ENCODE measurements around the gene TSPAN13.

The TSPAN13 gene

GRCh38 chr7:16715928-16716327 lies 37.6 kb upstream of the TSPAN13 start:
- no peak overlapping the region for H3K4me3 ChIP-seq (replicated peaks in 1 of 2; ENCODE audit: low read depth in 2 of 2, low read length in 2 of 2)
- DNase-seq (ENCODE audit: low read depth in 2 of 2) = no peak
- TF ChIP-seq, protein P1, sequence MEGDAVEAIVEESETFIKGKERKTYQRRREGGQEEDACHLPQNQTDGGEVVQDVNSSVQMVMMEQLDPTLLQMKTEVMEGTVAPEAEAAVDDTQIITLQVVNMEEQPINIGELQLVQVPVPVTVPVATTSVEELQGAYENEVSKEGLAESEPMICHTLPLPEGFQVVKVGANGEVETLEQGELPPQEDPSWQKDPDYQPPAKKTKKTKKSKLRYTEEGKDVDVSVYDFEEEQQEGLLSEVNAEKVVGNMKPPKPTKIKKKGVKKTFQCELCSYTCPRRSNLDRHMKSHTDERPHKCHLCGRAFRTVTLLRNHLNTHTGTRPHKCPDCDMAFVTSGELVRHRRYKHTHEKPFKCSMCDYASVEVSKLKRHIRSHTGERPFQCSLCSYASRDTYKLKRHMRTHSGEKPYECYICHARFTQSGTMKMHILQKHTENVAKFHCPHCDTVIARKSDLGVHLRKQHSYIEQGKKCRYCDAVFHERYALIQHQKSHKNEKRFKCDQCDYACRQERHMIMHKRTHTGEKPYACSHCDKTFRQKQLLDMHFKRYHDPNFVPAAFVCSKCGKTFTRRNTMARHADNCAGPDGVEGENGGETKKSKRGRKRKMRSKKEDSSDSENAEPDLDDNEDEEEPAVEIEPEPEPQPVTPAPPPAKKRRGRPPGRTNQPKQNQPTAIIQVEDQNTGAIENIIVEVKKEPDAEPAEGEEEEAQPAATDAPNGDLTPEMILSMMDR (IDR thresholded peaks at IDR 0.05; ENCODE audit: low read depth, low read length) = no peak

DNA sequence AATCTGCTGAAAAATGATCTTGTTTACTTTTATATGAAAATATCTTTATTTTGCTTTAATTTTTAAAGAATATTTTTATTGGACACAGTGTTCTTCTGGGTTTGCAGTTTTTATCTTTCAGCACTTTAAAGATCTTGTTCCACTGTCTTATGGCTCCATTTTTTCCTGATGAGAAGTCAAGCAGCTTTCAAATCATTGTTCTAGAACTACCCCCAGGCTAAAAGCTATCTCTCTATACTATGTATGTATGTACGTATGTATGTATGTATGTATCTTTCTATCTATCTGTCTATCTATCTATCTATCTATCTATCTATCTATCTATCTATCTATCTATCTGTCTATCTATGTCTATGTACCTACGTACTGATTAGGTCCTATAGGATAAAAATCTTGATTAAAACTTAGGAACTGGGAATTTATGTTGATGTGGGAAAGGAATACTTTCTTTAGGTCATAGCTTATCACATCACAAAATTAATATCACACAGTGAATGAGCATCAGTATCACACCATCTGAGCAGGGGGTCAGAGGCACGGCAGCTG lies 35.4 kb upstream of the TSPAN13 start:
- DNase-seq (ENCODE audit: low read depth in 2 of 2) = no peak
- TF ChIP-seq, protein P1 (IDR thresholded peaks at IDR 0.05; ENCODE audit: low read depth, low read length) = no peak
- no peak overlapping the region for H3K4me3 ChIP-seq (replicated peaks in 1 of 2; ENCODE audit: low read depth in 2 of 2, low read length in 2 of 2)

GRCh38 chr7:16719699-16720098 lies 33.9 kb upstream of the TSPAN13 start:
- TF ChIP-seq, protein P1 (IDR thresholded peaks at IDR 0.05; ENCODE audit: low read depth, low read length) = no peak
- no peak overlapping the region for H3K4me3 ChIP-seq (replicated peaks in 1 of 2; ENCODE audit: low read depth in 2 of 2, low read length in 2 of 2)
- peak in 1 of 2 donors; percentile 62 for DNase-seq (ENCODE audit: low read depth in 2 of 2)

DNA sequence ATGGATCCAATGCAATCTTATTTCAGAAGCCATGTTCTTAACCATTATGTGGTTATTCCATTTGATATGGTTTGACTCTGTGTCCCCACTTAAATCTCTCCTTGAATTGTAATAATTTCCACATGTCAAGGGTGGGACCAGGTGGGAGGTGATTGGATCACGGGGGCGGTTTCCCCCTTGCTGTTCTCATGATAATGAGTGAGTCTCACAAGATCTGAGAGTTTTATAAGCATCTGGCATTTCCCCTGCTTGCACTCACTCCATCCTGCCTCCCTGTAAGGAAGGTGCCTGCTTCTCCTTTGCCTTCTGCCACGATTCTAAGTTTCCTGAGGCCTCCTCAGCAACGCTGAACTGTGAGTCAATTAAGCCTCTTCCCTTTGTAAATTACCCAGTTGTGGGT lies 32.0 kb upstream of the TSPAN13 start:
- no peak for DNase-seq (ENCODE audit: low read depth in 2 of 2)
- TF ChIP-seq, protein P1 (IDR thresholded peaks at IDR 0.05; ENCODE audit: low read depth, low read length) = no peak
- H3K4me3 ChIP-seq (replicated peaks in 1 of 2; ENCODE audit: low read depth in 2 of 2, low read length in 2 of 2) = no peak overlapping the region

- H3K4me3 ChIP-seq (replicated peaks in 1 of 2; ENCODE audit: low read depth in 2 of 2, low read length in 2 of 2) = no peak overlapping the region
- no peak for DNase-seq (ENCODE audit: low read depth in 2 of 2)
- TF ChIP-seq, protein P1 (IDR thresholded peaks at IDR 0.05; ENCODE audit: low read depth, low read length) = no peak
These were observed 29.2 kb upstream of the TSPAN13 start for GRCh38 chr7:16724344-16724743.

DNA sequence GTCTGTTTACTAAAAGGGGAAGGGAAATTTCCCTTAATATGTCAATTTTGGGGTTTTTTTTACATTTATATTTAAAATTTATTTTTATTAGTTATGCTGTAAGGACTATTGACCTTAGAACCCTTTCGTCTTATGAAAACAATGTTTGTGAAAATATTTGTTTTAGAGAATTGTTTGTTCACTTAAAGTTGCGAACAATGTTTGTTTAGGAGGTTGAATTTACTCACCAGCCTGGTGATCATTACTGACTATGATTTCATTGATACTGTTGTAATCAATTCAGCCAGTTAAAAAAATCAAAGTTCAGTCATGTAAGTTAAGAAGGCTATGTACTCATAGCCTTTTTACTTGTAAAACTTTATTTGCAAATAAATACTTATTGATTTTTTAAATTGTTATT lies 27.4 kb upstream of the TSPAN13 start:
- H3K4me3 ChIP-seq (replicated peaks in 1 of 2; ENCODE audit: low read depth in 2 of 2, low read length in 2 of 2) = no peak overlapping the region
- DNase-seq (ENCODE audit: low read depth in 2 of 2) = no peak
- TF ChIP-seq, protein P1 (IDR thresholded peaks at IDR 0.05; ENCODE audit: low read depth, low read length) = no peak

DNA sequence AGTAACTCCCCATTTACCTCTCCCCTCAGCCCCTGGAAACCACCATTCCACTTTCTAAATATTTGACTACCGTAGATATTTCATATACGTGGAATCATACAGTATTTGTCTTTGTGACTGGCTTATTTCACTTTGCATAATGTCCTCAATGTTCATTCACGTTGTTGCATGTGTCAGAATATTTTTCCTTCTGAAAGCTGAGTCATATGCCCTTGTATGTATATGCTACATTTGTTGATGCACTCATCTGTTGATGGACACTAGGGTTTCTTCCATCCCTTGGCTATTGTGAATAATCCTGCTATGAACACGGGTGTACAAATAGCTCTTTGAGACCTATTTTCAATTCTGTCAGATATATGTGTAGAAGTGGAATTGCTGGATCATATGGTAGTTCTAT lies 25.8 kb upstream of the TSPAN13 start:
- TF ChIP-seq, protein P1 (IDR thresholded peaks at IDR 0.05; ENCODE audit: low read depth, low read length) = no peak
- H3K4me3 ChIP-seq (replicated peaks in 1 of 2; ENCODE audit: low read depth in 2 of 2, low read length in 2 of 2) = no peak overlapping the region
- DNase-seq (ENCODE audit: low read depth in 2 of 2) = peak in 1 of 2 donors; percentile 50

Data from cardiac fibroblast (primary cell).